T-helper 17 cell (primary cell): Measurements from ENCODE around the gene CBLN4. TPM values are rescaled to one million over a fixed set of nuclear protein-coding genes. Genes with fewer than 3 reads are reported as not detected.

Source experiments
- ATAC-seq: fragments of 150-1000 bp; cut with Tn5 transposase; 2 replicates; pipeline ENCODE4 v1.10.0; 2021; ENCODE audit warnings: mild to moderate bottlenecking, moderate library complexity
- DNase-seq, 3 donors: peaks; one replicate each; pipeline versions ENCODE4 v3.0.0 to v3.0.0-alpha.2; 2020 to 2021
- H3K9me3 ChIP-seq: one replicate; pipeline ENCODE4 v1.7.0; 2013; ENCODE audit warnings: low read length, mild to moderate bottlenecking; ENCODE audit not compliant: control insufficient read depth, poor library complexity, severe bottlenecking
- H3K27ac Mint-ChIP-seq: one replicate; pipeline ENCODE4 v1.8.0; 2022; ENCODE audit warnings: mild to moderate bottlenecking, moderate library complexity, mixed read lengths
- H3K27me3 Mint-ChIP-seq: one replicate; pipeline ENCODE4 v1.8.0; 2022; ENCODE audit warnings: mixed read lengths
- H3K36me3 Mint-ChIP-seq: one replicate; pipeline ENCODE4 v1.8.0; 2022; ENCODE audit warnings: low read depth, mixed read lengths
- H3K4me1 Mint-ChIP-seq: one replicate; pipeline ENCODE4 v1.8.0; 2022; ENCODE audit warnings: mild to moderate bottlenecking, mixed read lengths
- H3K4me3 Mint-ChIP-seq: one replicate; pipeline ENCODE4 v1.8.0; 2022; ENCODE audit warnings: mild to moderate bottlenecking, moderate library complexity, mixed read lengths
- total RNA-seq, 4 donors: library from RNA in 2 of 4; stranded (reverse) in 2 of 4; gene quantifications; one replicate each; pipeline ENCODE4 v1.2.3 and lab custom pipeline; 2022 to 2026

CBLN4 gene
- not detected for total RNA-seq
- total RNA-seq (lab: John Stamatoyannopoulos, UW) = 0 reads per million in 2 donors

DNA sequence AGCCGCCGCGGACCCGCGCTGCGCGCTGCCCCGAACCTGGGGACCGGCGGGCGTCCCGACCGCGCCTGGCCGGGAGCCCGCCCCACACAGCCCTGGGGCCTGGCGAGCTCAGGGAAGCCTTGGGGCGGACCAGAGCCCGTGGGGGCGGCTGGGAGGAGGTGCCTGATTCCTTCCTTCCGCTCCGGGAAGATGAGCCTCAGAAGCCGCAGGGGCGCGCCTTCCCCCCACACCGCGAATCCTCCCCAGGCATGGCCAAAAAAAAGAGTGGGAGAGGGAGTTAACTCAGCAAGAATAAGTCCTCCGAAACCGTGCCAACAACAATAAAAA is at the start of gene CBLN4:
Gene CBLN4 (minus strand): TSS at position 131 of the 327 bp plus-strand sequence. CDS start 1,348 bp downstream, outside the sequence.
- ATAC-seq (no peak), DNase-seq (no peak)
- no peaks in the 10 kb centered on the region for H3K36me3 Mint-ChIP-seq
- no peaks in the 10 kb centered on the region for H3K9me3 ChIP-seq
- no peaks in the 10 kb centered on the region for H3K4me1 Mint-ChIP-seq
- H3K4me3 Mint-ChIP-seq = no peak within 1 kb of the TSS
- no peak within 1 kb of the TSS for H3K27ac Mint-ChIP-seq
- peaks cover 9% of the 10 kb centered on the region for H3K27me3 Mint-ChIP-seq

DNA sequence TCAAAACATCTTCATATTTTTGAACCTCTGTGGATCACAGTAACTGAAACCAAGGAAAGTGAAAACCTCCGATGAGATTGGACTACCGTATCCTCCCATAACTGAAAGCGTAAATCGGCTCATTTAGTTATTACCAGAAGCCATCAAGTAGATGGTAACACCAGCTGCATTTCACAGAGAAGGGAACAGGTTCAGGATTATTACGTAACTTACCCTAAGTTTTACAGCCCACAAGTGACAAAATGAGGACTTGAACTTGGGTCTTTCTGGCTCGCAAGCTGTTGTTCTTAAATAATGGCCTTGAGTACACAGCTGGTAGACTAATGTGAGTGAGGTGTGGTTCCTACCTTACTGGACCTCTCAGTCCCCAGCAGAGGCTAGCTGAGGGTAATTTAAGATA is 37.9 kb upstream of the CBLN4 start:
- no peaks in the 10 kb centered on the region for H3K36me3 Mint-ChIP-seq
- ATAC-seq (no peak), DNase-seq (no peak)
- H3K9me3 ChIP-seq = peaks cover 3% of the 10 kb centered on the region
- no peak overlapping the region for H3K27ac Mint-ChIP-seq
- no peaks in the 10 kb centered on the region for H3K27me3 Mint-ChIP-seq
- no peak overlapping the region for H3K4me3 Mint-ChIP-seq
- no peaks in the 10 kb centered on the region for H3K4me1 Mint-ChIP-seq

DNA sequence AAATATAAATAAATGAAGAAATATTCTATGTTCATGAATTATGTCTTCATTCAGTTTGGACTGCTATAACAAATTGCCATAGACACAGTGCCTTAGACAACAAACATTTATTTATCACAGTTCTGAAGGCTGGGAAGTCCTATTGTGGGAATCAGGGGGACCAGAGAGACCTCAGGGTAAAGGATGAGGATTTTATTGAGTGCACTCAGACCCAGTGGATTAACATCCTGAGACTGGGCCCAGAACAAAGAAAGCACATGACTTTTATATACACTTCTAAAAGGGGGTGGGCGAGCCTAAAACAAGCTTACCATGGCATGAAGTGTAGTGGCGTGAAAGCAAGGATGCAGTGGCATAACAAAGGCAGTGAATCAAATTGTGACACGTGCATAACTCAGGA is 26.9 kb upstream of the CBLN4 start:
- Mint-ChIP-seq H3K36me3 (no peaks in the 10 kb centered on the region), H3K27ac (no peak overlapping the region), H3K27me3 (no peaks in the 10 kb centered on the region), H3K4me3 (no peak overlapping the region), H3K4me1 (no peaks in the 10 kb centered on the region)
- H3K9me3 ChIP-seq = no peaks in the 10 kb centered on the region
- DNase-seq = no peak
- no peak for ATAC-seq

DNA sequence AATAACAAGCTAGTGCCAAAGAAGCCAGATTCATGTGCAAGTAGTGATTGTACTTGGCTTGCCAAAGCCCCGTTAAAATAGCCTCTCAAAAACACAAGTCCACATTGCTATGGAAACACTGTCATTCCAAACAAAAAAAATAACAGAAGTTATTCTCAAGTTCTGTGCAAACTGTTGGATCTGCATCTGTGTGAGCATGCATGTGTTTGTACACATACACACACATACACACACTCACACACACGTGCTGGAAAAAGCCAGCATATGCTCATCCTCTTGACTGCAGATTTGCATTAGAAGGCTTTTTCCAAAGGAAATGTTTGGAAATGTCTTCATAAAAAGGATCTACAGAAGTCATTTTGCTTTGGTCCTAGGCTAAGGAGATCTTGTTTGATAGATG is 13.4 kb upstream of the CBLN4 start:
- no peaks in the 10 kb centered on the region for H3K36me3 Mint-ChIP-seq
- DNase-seq (no peak), ATAC-seq (no peak)
- no peaks in the 10 kb centered on the region for H3K27me3 Mint-ChIP-seq
- no peaks in the 10 kb centered on the region for H3K4me1 Mint-ChIP-seq
- no peak overlapping the region for H3K4me3 Mint-ChIP-seq
- H3K27ac Mint-ChIP-seq = no peak overlapping the region
- no peaks in the 10 kb centered on the region for H3K9me3 ChIP-seq

DNA sequence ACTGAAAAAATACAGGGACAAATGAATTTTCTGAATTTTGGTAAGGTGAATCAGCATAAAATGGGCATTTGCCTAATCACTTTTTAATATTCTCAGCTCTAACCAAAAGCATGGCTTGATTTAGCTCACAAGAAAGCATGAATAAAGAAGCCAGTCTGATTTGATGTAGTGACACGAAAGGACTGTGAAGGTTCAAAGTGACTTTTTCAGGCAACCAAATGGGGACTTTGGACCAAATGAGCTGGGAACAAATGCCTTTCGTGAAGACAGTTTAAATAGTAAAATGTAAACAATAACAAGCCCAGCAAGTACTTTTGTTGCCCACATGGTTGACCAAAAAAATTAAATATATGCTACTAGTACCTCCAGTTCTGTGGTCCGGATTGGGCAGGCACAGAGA is 12.9 kb upstream of the CBLN4 start:
- H3K9me3 ChIP-seq = no peaks in the 10 kb centered on the region
- H3K27me3 Mint-ChIP-seq = no peaks in the 10 kb centered on the region
- DNase-seq (no peak), ATAC-seq (no peak)
- no peak overlapping the region for H3K27ac Mint-ChIP-seq
- no peak overlapping the region for H3K4me3 Mint-ChIP-seq
- no peaks in the 10 kb centered on the region for H3K36me3 Mint-ChIP-seq
- H3K4me1 Mint-ChIP-seq = no peaks in the 10 kb centered on the region

GRCh38 chr20:56017560-56017959 is 12.2 kb upstream of the CBLN4 start:
- Mint-ChIP-seq H3K4me1 (no peaks in the 10 kb centered on the region), H3K27me3 (no peaks in the 10 kb centered on the region), H3K27ac (no peak overlapping the region), H3K4me3 (no peak overlapping the region), H3K36me3 (no peaks in the 10 kb centered on the region)
- no peaks in the 10 kb centered on the region for H3K9me3 ChIP-seq
- DNase-seq (no peak), ATAC-seq (no peak)

DNA sequence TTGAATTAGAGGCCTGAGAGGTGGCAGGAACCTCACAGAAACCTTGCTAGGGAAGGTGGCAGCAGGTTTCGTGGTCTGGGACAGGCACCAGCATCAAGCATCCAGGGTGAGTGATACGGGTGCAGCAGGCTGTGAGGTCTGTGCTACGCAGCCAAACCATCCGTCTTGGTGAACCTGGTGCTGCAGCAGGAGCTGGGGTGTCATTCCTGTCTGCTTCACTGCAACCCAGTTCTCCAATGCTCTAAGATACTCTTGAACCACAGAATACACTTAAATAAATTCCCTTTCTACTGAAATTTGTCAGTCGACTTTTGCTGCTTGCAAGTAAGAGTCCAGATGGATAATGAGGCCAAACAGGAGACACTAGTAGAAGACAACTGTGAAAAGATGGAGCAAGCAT is 9.7 kb upstream of the CBLN4 start:
- Mint-ChIP-seq H3K4me3 (no peak overlapping the region), H3K27me3 (no peaks in the 10 kb centered on the region), H3K27ac (no peak overlapping the region), H3K36me3 (no peaks in the 10 kb centered on the region), H3K4me1 (no peaks in the 10 kb centered on the region)
- ATAC-seq (no peak), DNase-seq (no peak)
- no peaks in the 10 kb centered on the region for H3K9me3 ChIP-seq

- Mint-ChIP-seq H3K36me3 (no peaks in the 10 kb centered on the region), H3K27ac (no peak overlapping the region), H3K4me3 (no peak overlapping the region), H3K4me1 (no peaks in the 10 kb centered on the region), H3K27me3 (no peaks in the 10 kb centered on the region)
- DNase-seq (no peak), ATAC-seq (no peak)
- no peaks in the 10 kb centered on the region for H3K9me3 ChIP-seq
Observed at GRCh38 chr20:56014151-56014550, 8.8 kb upstream of the CBLN4 start.

DNA sequence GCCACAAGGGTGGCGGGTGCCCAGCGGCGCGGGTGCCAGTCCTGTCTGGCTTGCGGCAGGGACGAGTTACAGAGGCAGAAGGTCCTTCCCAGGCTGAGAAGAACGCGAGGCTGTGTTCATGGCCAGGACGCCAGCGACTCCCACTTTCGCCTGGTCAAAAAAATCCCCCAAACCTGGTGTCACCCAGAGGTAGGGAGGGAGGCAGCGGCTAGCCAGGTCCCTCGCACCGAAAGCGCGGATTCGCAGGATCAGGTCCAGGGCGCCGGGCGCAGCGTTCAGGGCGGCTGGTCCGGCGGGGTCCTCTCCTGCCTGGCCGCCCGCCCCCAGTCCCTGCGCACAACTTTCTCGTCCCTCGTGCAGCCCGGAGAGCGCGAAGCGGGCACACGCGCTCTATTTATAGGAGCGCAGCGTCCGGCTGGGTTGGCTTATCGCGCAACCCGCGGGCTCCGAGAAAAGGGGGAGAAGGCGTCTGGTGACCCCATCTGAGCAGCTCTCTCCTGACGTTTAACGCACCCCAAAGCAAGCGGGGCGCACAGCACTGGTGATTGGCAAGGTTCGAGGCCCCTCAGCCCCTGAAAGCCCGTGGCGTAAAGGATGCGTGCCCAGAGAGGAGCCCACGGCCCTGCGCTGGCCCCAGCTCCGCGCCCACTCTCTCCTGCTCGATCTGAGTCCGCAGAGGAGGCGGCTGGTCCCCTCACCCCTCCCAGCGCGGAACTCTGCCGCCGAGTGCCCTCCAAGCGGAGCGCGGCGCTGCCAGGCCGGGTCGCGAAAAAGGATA is 519 bp downstream of the CBLN4 start:
- H3K4me3 Mint-ChIP-seq = no peak overlapping the region
- no peaks in the 10 kb centered on the region for H3K4me1 Mint-ChIP-seq
- H3K36me3 Mint-ChIP-seq = no peaks in the 10 kb centered on the region
- H3K27me3 Mint-ChIP-seq = peaks cover 9% of the 10 kb centered on the region
- DNase-seq (no peak), ATAC-seq (no peak)
- H3K27ac Mint-ChIP-seq = no peak overlapping the region
- no peaks in the 10 kb centered on the region for H3K9me3 ChIP-seq

DNA sequence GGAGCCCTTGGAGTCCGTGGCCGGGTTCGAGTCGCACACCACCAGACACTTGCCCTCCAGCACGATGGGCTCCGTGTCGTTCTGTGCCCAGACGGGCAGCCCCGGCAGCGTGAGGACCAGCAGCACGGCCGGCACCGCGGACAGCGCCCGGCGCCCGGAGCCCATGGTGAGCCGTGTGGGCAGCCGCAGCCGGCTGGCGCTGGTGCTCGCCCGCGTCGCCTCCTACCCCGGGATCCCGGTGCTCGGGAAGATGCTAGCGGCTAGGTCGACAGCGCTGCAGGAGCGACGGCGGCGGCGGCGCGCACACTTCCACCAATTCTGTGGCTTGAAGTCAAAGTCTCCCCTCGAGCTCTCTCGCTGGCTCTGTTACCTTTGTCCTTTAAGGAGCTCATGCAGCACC is 1.3 kb downstream of the CBLN4 start:
- H3K4me1 Mint-ChIP-seq = no peaks in the 10 kb centered on the region

GRCh38 chr20:56002908-56003800 is 2.2 kb downstream of the CBLN4 start:
- Mint-ChIP-seq H3K36me3 (no peaks in the 10 kb centered on the region), H3K27ac (no peak overlapping the region), H3K4me3 (no peak overlapping the region), H3K4me1 (no peaks in the 10 kb centered on the region), H3K27me3 (peaks cover 9% of the 10 kb centered on the region)
- DNase-seq = no peak
- ATAC-seq = no peak
- no peaks in the 10 kb centered on the region for H3K9me3 ChIP-seq

More for the DNA sequence above, 1.3 kb downstream of the CBLN4 start:
- DNase-seq (no peak), ATAC-seq (no peak)
- no peaks in the 10 kb centered on the region for H3K9me3 ChIP-seq
- Mint-ChIP-seq H3K27ac (no peak overlapping the region), H3K4me3 (no peak overlapping the region), H3K27me3 (peaks cover 9% of the 10 kb centered on the region), H3K36me3 (no peaks in the 10 kb centered on the region)

- Mint-ChIP-seq H3K27me3 (peaks cover 9% of the 10 kb centered on the region), H3K4me3 (no peak overlapping the region), H3K4me1 (no peaks in the 10 kb centered on the region)
Observed at GRCh38 chr20:56001890-56002289, 3.4 kb downstream of the CBLN4 start.

DNA sequence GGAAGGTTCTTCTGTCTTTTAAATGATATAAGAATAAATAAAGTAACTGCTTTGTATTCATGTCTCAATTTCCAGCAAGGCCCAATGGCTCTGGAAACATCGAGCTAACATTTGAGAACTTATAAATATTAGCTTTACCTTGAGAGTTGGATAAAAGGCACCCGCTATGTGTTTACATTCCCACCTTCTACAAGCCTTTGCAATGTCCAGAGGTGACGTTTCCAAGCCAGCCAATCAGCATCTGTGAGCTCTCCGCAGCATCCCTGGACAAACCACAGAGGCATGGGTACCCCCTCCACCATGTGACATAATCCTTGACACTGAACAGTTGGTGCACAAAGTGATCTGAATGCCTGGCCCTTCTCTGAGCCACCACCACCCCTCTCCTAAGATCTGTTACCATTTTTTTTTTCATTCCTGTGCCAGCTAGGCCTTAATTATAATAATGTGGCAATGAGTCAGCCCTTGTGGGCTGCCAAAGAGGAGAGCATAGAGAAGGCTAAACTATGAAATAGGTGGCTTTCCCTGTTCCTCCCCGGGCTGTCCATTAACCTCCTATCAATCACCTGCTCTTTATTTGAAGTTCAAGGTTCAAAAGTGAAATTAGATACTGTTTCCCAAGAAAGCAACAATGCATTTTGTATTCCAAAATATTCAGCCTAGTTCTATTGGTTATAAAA is 4.1 kb downstream of the CBLN4 start:
- no peak for ATAC-seq
- DNase-seq = no peak
- no peaks in the 10 kb centered on the region for H3K36me3 Mint-ChIP-seq
- H3K4me1 Mint-ChIP-seq = no peaks in the 10 kb centered on the region
- H3K27ac Mint-ChIP-seq = no peak overlapping the region
- no peak overlapping the region for H3K4me3 Mint-ChIP-seq
- H3K27me3 Mint-ChIP-seq = peaks cover 9% of the 10 kb centered on the region
- no peaks in the 10 kb centered on the region for H3K9me3 ChIP-seq

More at GRCh38 chr20:56001890-56002289, 3.4 kb downstream of the CBLN4 start:
- DNase-seq (no peak), ATAC-seq (no peak)
- no peak overlapping the region for H3K27ac Mint-ChIP-seq
- no peaks in the 10 kb centered on the region for H3K9me3 ChIP-seq
- H3K36me3 Mint-ChIP-seq = no peaks in the 10 kb centered on the region
